Measurements from ENCODE around the gene ECD.

DNA sequence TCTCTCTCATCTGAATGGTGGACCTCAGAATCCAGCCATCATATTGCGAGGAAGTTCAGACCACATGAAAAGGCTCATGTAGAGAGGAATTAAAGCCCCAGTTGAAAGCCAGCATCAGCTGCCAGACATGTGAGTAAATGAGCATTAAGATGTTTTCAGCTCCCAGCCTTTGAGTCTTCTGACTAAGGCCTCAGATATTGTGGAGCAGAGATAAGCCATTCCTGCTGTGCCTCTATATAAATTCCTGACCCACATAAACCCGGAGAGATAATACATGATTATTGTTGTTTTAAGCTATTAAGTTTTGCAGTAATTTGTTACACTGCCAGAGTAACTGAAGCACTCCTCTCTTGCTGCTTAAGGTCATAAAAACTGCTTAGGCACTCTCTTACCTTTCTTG lies 14.8 kb upstream of the ECD start:
- TF ChIP-seq, protein P1, sequence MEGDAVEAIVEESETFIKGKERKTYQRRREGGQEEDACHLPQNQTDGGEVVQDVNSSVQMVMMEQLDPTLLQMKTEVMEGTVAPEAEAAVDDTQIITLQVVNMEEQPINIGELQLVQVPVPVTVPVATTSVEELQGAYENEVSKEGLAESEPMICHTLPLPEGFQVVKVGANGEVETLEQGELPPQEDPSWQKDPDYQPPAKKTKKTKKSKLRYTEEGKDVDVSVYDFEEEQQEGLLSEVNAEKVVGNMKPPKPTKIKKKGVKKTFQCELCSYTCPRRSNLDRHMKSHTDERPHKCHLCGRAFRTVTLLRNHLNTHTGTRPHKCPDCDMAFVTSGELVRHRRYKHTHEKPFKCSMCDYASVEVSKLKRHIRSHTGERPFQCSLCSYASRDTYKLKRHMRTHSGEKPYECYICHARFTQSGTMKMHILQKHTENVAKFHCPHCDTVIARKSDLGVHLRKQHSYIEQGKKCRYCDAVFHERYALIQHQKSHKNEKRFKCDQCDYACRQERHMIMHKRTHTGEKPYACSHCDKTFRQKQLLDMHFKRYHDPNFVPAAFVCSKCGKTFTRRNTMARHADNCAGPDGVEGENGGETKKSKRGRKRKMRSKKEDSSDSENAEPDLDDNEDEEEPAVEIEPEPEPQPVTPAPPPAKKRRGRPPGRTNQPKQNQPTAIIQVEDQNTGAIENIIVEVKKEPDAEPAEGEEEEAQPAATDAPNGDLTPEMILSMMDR (optimal IDR thresholded peaks at IDR 0.05 in 1 of 3, IDR thresholded peaks at IDR 0.05 in 1 of 3, conservative IDR thresholded peaks at IDR 0.05 in 1 of 3; ENCODE audit: extremely low read depth in 1 of 3, insufficient read depth in 2 of 3, low read length in 3 of 3): no peak
- TF ChIP-seq EZH2 (IDR thresholded peaks at IDR 0.05; ENCODE audit: low read length): no peak

All from keratinocyte (primary cell).